ENCODE results near the gene ST6GALNAC5. TPM values are rescaled to one million over a fixed set of nuclear protein-coding genes. Genes with fewer than 3 reads are reported as not detected.

ST6GALNAC5 gene
- total and polyA plus RNA-seq, 10 of the 15 experiments (the other 5 are each of a cell fraction or from before 2014, with no cell fraction given) = under 0.01 to 1.8 (median 0.07) TPM; not detected in 6

- no peak for TF ChIP-seq BCLAF1 (IDR thresholded peaks at IDR 0.05)
- no peak for TF ChIP-seq KLF5 (IDR thresholded peaks at IDR 0.05; ENCODE audit: partially characterized antibody)
- TF ChIP-seq ETV6 (conservative IDR thresholded peaks at IDR 0.05 in 1 of 2, IDR thresholded peaks at IDR 0.05 in 1 of 2; ENCODE audit: borderline replicate concordance in 1 of 2, low read depth in 1 of 2) = no peak
- TF ChIP-seq ZNF622 (IDR thresholded peaks at IDR 0.05) = no peak
- no peak for TF ChIP-seq SMC3 (IDR thresholded peaks at IDR 0.05; ENCODE audit: borderline replicate concordance, low read length)
- no peak for TF ChIP-seq STAT1 (conservative IDR thresholded peaks at IDR 0.05)
- TF ChIP-seq ZNF687 (IDR thresholded peaks at IDR 0.05) = no peak
- no peak for TF ChIP-seq EGR1 (IDR thresholded peaks at IDR 0.05; ENCODE audit: borderline replicate concordance in 1 of 2, low read depth in 2 of 2, low read length in 2 of 2)
These were observed 151.5 kb downstream of the ST6GALNAC5 start (continued) for GRCh38 chr1:77018761-77019160.
